C4-2B (cell line): ENCODE results near the gene ECT2.

Source experiments
- ZFX ChIP-seq: fragments of 450-650 bp; IDR thresholded peaks from 2 replicates; pipeline ENCODE4 v1.6.1; 2017
- TF ChIP-seq, protein P1 (sequence below): fragments of 450-650 bp; conservative IDR thresholded peaks from 2 replicates; pipeline ENCODE4 v1.5.1; 2017; ENCODE audit warnings: mild to moderate bottlenecking

DNA sequence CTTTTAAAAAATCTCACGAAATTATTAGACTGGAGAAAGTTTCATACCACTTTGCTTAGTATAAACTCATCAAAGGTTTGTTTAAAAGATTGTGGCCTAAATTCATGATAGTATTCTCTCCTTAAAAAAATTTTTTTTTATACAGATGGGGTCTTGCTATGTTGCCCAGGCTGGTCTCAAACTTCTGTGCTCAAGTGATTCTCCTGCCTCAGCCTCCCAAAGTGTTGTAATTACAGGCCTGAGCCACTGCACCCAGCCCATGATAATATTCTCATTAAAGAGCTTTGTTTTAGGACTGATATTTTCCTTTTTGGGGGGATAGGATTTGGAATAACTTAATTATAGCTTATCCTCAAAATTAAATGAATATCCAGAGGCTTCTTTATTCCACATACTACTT, 19.9 kb downstream of the ECT2 start:
- TF ChIP-seq, protein P1, sequence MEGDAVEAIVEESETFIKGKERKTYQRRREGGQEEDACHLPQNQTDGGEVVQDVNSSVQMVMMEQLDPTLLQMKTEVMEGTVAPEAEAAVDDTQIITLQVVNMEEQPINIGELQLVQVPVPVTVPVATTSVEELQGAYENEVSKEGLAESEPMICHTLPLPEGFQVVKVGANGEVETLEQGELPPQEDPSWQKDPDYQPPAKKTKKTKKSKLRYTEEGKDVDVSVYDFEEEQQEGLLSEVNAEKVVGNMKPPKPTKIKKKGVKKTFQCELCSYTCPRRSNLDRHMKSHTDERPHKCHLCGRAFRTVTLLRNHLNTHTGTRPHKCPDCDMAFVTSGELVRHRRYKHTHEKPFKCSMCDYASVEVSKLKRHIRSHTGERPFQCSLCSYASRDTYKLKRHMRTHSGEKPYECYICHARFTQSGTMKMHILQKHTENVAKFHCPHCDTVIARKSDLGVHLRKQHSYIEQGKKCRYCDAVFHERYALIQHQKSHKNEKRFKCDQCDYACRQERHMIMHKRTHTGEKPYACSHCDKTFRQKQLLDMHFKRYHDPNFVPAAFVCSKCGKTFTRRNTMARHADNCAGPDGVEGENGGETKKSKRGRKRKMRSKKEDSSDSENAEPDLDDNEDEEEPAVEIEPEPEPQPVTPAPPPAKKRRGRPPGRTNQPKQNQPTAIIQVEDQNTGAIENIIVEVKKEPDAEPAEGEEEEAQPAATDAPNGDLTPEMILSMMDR: no peak
- TF ChIP-seq ZFX: no peak
